Mucosa of descending colon (tissue), 3 donors: ENCODE data around the gene TAS2R30. TPM values are rescaled to one million over a fixed set of nuclear protein-coding genes. Genes with fewer than 3 reads are reported as not detected.
"Not testable (repeated sequence)": the region's sequence is repeated elsewhere in the genome, so short reads cannot be mapped to it uniquely, and the experiment has no call there.

Source experiments
- ATAC-seq: fragments of 200-7000 bp; cut with Tn5 transposase; one replicate; pipeline ENCODE4 v1.9.1; 2020; ENCODE audit warnings: mild to moderate bottlenecking, moderate library complexity
- DNase-seq, 3 donors: peaks; one replicate each; pipeline ENCODE4 v3.0.0-alpha.2; 2020
- H3K36me3 ChIP-seq: fragments of 200-600 bp; one replicate; pipeline ENCODE4 v1.8.0; 2021; ENCODE audit warnings: low read depth, mild to moderate bottlenecking
- H3K4me1 ChIP-seq: fragments of 200-600 bp; one replicate; pipeline ENCODE4 v1.8.0; 2021; ENCODE audit warnings: low read depth, mild to moderate bottlenecking
- H3K4me3 ChIP-seq: fragments of 200-600 bp; one replicate; pipeline ENCODE4 v1.8.0; 2021; ENCODE audit warnings: mild to moderate bottlenecking
- H3K9me3 ChIP-seq: fragments of 200-600 bp; one replicate; pipeline ENCODE4 v1.8.0; 2021; ENCODE audit warnings: mild to moderate bottlenecking
- intact Hi-C, 2 donors: fragments of 100-400 bp; cut with DNase I in 1 of 2; cut with micrococcal nuclease in 1 of 2; formaldehyde crosslinking; loops; one replicate each; pipeline versions ENCODE4 v1.11.0 to v1.11.1; 2022; cut with DNase I, micrococcal nuclease
- total RNA-seq, 3 donors: library from RNA; stranded (reverse); fragmentation: NEBNext Ultra II Directional in 2 of 3; extraction: Animal tissue kit (Norgen Biotek cat#: 25700) in 2 of 3; gene quantifications; one replicate each; pipeline versions ENCODE4 v1.2.1 to v1.2.4, GENCODE V29; 2021 to 2023
- TF ChIP-seq, protein P1 (sequence below): fragments of 200-600 bp; IDR thresholded peaks from one replicate; pipeline ENCODE4 v1.8.0; 2022; ENCODE audit warnings: antibody characterized with exemption, mild to moderate bottlenecking
- donor health status: DM: no; HTN: no; CAD: no; lungs with moderate emphysema.
- donor health status: DM: no; HTN: no; CAD: no.
- donor health status: DM: no; HTN: yes; CAD: no.

The TAS2R30 gene
- total RNA-seq, 3 donors from 2014 or later, result 3.0 to 5.9 (median 3.5) TPM

DNA sequence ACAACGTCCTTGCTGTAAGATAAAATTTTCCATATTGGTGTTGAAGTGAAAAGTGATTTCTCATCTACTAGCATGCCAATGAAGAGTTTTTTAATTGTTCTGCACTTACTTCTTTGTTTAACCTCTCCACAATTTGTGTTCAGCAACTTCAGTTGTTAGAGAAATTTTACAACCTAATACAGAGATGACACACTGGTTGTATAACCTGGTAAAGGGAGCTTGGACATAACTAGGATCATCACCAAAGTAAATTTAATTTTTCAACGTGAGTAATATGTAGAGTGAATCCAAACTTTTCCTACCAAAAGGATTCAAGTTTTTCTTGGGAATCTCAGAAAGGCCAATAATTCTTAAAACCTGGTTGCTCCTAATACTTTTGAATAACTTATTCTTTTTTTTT, 28.9 kb downstream of the TAS2R30 start:
- no peak for ATAC-seq

DNA sequence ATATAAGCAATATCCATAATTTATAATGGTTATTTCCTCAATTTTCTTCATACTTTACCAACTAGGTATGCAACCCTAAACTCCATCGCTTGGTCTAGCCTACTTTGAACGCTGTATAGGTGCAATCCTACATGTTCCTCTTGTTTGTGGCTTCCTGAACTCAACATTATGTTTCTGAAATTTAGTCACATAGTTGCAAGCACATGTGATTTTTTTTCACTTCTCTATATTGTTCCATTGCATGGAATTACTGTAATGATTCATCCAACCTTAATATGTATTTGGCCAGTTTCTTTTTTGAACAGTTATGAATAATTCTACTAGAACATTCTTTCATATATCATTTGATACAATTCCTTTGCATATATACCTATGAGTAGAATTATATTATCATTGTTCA, 39.5 kb downstream of the TAS2R30 start:
- H3K4me1 ChIP-seq, DNase-seq, intact Hi-C loops: not testable (repeated sequence)

More for the DNA sequence above, 28.9 kb downstream of the TAS2R30 start:
- DNase-seq, result no peak
- intact Hi-C loops, result no loop called here
- Histone ChIP-seq H3K36me3 (no peaks in the 10 kb centered on the region), H3K4me3 (no peak overlapping the region), H3K9me3 (no peaks in the 10 kb centered on the region), H3K4me1 (no peaks in the 10 kb centered on the region)
- TF ChIP-seq, protein P1, sequence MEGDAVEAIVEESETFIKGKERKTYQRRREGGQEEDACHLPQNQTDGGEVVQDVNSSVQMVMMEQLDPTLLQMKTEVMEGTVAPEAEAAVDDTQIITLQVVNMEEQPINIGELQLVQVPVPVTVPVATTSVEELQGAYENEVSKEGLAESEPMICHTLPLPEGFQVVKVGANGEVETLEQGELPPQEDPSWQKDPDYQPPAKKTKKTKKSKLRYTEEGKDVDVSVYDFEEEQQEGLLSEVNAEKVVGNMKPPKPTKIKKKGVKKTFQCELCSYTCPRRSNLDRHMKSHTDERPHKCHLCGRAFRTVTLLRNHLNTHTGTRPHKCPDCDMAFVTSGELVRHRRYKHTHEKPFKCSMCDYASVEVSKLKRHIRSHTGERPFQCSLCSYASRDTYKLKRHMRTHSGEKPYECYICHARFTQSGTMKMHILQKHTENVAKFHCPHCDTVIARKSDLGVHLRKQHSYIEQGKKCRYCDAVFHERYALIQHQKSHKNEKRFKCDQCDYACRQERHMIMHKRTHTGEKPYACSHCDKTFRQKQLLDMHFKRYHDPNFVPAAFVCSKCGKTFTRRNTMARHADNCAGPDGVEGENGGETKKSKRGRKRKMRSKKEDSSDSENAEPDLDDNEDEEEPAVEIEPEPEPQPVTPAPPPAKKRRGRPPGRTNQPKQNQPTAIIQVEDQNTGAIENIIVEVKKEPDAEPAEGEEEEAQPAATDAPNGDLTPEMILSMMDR, result no peak

DNA sequence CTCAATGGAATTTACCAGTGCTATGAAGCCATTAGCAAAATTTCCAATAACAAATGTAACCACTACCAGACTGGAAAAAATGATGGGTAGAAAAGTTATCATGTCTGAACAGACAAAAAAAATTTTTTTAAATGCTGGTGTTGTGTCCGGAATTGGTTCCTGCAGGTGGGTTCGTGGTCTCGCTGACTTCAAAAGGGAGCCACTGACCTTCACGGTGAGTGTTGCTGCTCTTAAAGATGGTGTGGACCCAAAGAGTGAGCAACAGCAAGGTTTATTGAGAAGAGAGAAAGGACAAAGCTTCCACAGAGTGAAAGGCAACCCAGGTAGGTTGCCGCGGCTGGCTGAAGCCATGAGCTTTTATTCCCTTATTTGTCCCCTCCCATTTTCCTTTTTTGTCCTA, 42.3 kb downstream of the TAS2R30 start, which contains the start of gene TAS2R43:
Gene TAS2R43, minus strand, starts transcription at position 186 of the 400 bp plus-strand sequence. Its CDS starts 84 bp downstream, at position 102.
- TF ChIP-seq, protein P1, result no peak
- Histone ChIP-seq H3K4me3 (no peak within 1 kb of the TSS), H3K4me1 (no peaks in the 10 kb centered on the region), H3K9me3 (no peaks in the 10 kb centered on the region), H3K36me3 (no peaks in the 10 kb centered on the region)
- intact Hi-C loops, result no loop called here
- DNase-seq (no peak), ATAC-seq (no peak)

More for the DNA sequence above, 39.5 kb downstream of the TAS2R30 start:
- not testable (repeated sequence) for H3K4me3 ChIP-seq, ATAC-seq, H3K36me3 ChIP-seq, H3K9me3 ChIP-seq

DNA sequence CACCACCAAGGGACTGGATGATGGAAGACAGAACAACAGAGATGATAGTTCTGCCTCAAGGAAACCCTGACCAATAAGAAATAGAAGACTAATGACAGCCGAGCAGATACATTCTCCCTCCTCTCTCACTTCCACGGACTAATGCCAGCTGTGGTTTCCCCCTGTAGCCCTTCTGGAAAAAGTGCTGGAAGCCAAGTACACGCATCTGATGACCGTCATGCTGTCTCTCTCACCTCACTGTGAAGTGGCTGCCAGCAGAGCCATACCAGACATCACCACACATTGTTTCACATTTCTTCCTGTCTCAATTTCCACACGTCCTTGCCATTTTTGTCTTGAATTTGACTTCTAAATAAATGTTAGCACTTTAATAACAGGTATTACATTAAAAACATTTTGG, 45.2 kb downstream of the TAS2R30 start:
- no peaks in the 10 kb centered on the region for H3K36me3 ChIP-seq
- intact Hi-C loops, result no loop called here
- ATAC-seq (no peak), DNase-seq (no peak)
- no peaks in the 10 kb centered on the region for H3K9me3 ChIP-seq
- TF ChIP-seq, protein P1, result no peak
- no peaks in the 10 kb centered on the region for H3K4me1 ChIP-seq
- no peak overlapping the region for H3K4me3 ChIP-seq

DNA sequence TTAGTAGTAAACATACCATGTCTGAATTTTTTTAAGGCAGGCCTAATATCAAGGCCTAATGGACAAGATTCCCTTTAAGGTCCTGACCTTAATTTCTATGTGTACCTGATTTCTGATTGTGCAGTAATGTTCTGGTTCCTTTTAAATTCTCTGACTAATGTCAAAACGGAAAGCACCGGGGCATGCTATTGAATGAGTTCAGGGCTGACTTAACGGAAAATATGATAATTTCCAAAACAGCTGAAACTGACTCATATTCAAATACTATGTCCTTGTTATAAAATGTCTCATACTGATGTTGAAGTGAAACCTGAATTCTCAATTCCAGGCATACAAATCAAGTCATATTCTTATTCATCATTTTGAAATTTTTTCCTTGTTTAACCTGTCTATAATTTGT, 49.0 kb downstream of the TAS2R30 start:
- Histone ChIP-seq H3K36me3 (no peaks in the 10 kb centered on the region), H3K4me3 (no peak overlapping the region), H3K9me3 (no peaks in the 10 kb centered on the region), H3K4me1 (no peaks in the 10 kb centered on the region)
- DNase-seq (no peak), ATAC-seq (no peak)
- TF ChIP-seq, protein P1, result no peak
- intact Hi-C loops, result no loop called here

Other genes starting within 250 kb of the TAS2R30 start
- gene TAS2R13, start 225.1 kb downstream of the TAS2R30 start, total RNA-seq, result 1 to 10 TPM; 1.1 to 3.2 (median 1.3) TPM
- gene PRH2, start 205.4 kb downstream of the TAS2R30 start, total RNA-seq, result under 1 TPM in 1 of 3 donors, not detected in 2; 0.73 TPM
- 1 to 10 TPM; 1.7 to 5.4 (median 2.6) TPM for gene TAS2R14, start 195.4 kb downstream of the TAS2R30 start, total RNA-seq
- gene TAS2R50, start 147.7 kb downstream of the TAS2R30 start, total RNA-seq, result 1 to 10 TPM in 2 of 3 donors, under 1 TPM in 1; 0.92 to 3.7 (median 1.5) TPM
- 1 to 10 TPM; 1.6 to 3.9 (median 1.7) TPM for gene TAS2R20, start 136.3 kb downstream of the TAS2R30 start, total RNA-seq
- 1 to 10 TPM; 2.1 to 6.8 (median 2.3) TPM for gene TAS2R19, start 112.0 kb downstream of the TAS2R30 start, total RNA-seq
- 1 to 10 TPM; 2.6 to 8.1 (median 3.5) TPM for gene TAS2R31, start 103.2 kb downstream of the TAS2R30 start, total RNA-seq
- gene TAS2R46, start 72.3 kb downstream of the TAS2R30 start, total RNA-seq, result 1 to 10 TPM in 1 of 3 donors, under 1 TPM in 2; 0.87 to 4.2 (median 0.98) TPM
- gene TAS2R43, start 42.3 kb downstream of the TAS2R30 start, total RNA-seq, result 1 to 10 TPM in 1 of 3 donors, under 1 TPM in 1, not detected in 1; 0.51 to 1.3 TPM
- gene SMIM10L1, start 36.5 kb upstream of the TAS2R30 start, total RNA-seq, result 10 to 100 TPM in 1 of 3 donors, 1 to 10 TPM in 2; 7.9 to 12.5 (median 9.5) TPM
- not detected for gene TAS2R42, start 52.3 kb upstream of the TAS2R30 start, total RNA-seq
- not detected for gene PRB3, start 135.1 kb upstream of the TAS2R30 start, total RNA-seq
- not detected for gene PRB4, start 175.8 kb upstream of the TAS2R30 start, total RNA-seq